B cell (primary cell): ENCODE measurements around the gene GOLGB1.

ENCODE experiments used
- CTCF ChIP-seq: fragments of 200-600 bp; IDR thresholded peaks from one replicate; pipeline ENCODE4 v1.8.0; 2022; ENCODE audit warnings: antibody characterized with exemption, mild to moderate bottlenecking
- EZH2 ChIP-seq: IDR thresholded peaks from 2 replicates; pipeline ENCODE4 v1.6.1; 2012; ENCODE audit warnings: borderline replicate concordance, low read depth, mild to moderate bottlenecking, moderate library complexity, low read length; ENCODE audit not compliant: insufficient read depth, poor library complexity, severe bottlenecking

- no peak for TF ChIP-seq EZH2
- no peak for TF ChIP-seq CTCF
Measured at GRCh38 chr3:121796970-121797369, 47.4 kb upstream of the GOLGB1 start.
